DMS53 treated with DMSO at 0.1 percent for 48 hours (cell line): ENCODE results near the gene GNLY.
"Not testable (repeated sequence)": the region's sequence is repeated elsewhere in the genome, so short reads cannot be mapped to it uniquely, and the experiment has no call there.

Experiments used
- DNase-seq: peaks from one replicate; lab custom pipeline; 2025; ENCODE audit not compliant: unreplicated experiment; lab: John Stamatoyannopoulos, UW

Gene GNLY

DNA sequence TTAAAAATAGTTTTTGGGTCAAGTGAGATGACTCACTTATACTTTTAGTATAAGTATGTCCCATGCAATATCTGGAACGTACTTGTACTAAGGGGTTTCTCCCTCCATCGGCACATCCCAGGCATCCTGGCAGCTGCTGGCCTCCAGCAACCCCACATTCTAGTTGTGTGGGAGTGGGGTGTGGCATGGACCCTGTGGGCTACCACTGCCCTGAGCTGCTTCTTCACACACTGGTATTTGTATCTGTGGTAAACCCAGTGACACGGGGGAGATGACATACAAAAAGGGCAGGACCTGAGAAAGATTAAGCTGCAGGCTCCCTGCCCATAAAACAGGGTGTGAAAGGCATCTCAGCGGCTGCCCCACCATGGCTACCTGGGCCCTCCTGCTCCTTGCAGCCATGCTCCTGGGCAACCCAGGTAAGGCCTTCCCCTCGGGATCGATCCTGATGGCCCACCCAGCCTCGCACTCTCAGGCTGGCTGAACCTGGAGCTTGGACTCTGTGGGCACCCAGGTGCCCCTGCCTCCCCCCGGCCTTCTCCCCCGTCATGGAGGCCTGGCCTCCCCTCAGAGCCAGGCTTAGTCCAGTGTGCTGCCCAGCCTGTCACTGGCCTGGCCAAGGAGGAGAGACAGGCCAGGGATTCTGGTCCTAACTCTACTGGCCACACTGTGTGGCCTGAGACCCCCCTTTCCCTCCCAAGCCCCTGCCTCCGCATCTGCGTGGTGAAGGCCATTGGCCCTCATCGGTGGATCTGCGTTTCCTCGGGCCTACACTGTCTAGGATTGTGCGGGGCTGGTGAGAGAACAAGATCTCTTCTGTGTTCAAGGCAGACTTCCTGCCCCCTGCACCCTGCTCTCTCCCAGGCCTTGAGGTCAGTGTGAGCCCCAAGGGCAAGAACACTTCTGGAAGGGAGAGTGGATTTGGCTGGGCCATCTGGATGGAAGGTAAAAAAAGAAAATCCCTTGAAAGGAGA, at the start of gene GNLY:
GNLY (plus strand) TSS at position 307 of the 974 bp plus-strand sequence; CDS start at position 368, 61 bp downstream.
- no peak for DNase-seq

DNA sequence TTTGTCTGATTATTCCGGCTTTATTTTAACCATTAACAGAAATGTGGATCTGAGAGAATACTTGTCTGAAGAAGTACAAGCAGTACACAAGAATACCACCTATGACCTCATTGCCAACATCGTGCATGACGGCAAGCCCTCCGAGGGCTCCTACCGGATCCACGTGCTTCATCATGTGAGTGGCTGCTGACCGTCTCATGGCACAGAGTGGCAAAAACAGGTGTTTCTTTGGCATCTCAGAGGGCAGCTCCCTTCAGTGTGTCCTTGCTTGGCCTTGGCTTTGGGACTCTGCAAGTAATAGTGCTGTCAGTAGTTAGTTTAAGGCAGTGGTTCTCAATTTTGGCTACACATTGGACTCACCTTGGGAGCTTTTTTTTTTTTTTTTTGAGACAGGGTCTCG, 49.2 kb upstream of the GNLY start:
- DNase-seq = no peak

DNA sequence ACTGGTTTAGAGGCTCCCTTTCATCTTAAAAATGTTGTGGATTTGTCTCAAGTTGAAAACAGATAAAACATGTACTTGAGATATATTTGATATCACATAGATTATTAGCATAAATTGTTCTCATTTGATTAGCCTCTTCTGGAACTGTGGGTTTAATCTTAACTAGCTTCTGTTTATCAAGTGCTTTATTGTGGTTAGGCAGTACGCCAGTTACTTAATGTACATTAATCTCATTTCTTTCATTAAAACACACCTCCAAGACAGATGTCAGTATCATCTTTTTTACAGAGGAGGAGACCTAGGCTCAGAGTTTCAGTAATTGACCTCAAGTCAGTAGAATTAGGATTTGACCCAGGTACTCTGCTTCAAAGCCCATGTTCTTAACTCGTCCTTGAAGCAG, 48.0 kb upstream of the GNLY start:
- no peak for DNase-seq

DNA sequence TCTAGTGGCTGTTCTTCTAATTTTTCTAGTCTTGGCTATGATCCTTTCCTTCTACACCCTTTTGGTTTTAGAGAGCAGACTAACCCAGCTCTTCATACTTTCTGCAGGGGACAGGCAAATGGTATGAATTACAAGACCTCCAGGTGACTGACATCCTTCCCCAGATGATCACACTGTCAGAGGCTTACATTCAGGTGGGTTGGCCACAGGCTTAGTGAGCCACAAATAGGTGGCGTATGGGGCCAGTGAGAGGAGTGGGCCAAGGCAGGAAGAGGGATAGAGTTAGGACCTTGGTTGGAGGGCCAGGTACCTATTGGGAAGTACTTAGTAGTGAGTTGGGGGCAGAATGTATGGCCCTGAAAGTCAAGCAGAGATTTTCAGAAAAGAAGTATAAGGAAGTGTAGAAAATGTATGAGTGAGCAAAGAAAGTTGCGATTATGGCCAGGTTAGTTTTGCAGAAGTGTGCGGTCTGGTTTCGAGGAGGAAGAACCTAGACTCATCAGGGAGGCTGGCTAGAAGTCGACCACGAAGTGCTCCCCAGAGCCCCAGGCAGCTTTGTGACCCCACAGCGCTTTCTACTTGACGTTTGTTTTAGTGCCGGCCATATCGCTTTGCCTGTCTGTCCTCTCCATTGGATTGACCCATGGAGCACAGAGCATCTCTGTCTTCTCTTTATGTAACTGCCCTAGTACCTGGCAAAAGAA, 46.2 kb upstream of the GNLY start:
- DNase-seq = no peak

DNA sequence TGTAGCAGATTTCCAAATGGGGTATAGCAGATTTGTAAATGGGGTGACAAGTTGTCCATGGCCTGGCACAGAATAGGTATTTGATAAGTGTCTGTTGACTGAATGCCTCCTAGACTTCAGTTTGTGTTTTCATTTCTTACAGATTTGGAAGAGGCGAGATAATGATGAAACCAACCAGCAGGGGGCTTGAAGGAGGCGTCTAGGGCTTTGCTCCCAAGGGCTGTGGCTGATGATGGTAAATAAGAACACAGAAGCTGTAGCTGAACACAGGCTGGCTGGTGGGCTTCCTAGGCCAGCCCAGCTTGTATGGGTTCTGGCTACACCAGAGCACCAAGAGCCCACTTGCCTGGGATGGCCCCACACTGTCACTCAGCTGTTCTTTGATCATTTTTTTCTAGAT, 45.5 kb upstream of the GNLY start:
- no peak for DNase-seq

DNA sequence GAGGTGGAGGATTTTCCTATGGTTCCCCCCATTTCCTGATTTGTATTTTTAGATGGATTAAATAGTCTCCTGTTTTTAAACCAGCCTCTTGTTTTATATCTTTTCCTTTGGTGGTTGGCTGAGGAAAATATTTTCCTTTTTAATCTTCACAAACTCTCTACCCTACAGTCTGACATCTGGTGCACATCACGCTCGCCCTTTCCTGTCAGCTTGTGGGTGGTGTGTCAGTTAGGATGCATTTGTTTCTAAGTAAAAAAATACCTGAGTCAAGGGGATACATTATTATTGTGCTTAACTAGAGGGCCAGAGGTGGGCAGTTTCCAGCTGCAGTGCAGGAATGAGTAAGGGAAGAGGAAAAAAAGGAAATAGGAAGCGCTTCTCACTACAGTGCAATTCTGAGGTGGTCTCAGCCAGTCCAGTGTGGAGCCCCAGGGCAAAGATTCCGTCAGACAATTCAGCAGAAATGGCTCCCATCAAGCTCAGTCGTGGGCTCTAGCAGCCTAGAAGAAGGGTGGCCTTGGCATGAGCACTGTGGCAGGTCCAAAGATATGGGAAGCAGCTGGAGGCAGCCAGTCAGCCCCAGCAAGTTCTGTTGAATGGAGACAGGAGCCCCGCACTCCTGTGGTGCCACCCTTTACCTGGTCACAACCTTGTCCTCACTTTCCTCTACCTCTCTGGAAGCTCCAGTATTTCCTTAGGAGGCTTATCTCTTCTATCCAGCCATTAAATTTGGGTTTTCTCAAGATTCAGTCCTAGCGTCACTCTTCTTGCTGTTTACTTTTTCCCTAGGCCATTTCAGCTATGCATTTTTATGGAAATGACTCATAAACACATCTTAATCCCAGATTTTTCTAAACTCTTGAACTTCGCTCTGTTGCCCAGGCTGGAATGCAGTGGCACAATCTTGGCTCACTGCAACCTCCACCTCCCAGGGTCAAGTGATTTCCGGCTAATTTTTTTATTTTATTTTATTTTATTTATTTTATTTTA, 44.7 kb upstream of the GNLY start:
- DNase-seq = no peak

DNA sequence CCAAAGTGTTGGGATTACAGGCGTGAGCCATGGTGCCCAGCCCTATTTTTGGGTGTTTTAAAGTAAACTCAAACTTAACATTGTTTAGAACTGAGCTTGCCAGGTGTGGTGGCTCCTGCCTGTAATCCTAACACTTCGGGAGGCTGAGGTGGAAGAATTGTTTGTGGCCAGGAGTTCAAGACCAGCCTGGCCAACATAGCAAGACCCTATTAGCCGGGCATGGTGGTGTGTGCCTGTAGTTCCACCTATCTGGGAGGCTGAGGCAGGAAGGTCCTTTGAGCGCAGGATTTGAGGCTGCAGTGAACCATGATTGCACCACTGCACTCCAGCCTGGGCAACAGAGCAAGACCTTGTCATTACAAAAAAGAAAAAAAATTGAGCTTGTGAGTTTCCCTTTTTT, 43.7 kb upstream of the GNLY start:
- DNase-seq = no peak

DNA sequence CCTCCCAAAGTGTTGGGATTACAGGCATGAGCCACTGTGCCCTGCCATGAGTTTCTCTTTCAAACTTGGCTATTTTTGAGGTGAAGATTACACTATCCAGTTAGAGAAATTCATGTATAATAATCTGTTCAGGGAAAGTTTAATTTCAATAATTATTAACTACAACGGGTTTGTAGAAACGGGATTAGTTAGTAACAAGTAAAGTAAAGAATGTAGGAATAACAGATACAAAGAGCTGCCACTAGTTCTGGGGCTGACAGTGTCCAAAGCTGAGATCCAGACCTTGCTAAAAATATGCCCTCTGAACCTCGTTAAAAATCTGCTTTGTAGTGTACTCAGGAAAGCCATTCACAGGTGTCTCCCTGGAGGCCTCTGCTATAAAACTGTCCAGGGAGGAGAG, 43.1 kb upstream of the GNLY start:
- no peak for DNase-seq

DNA sequence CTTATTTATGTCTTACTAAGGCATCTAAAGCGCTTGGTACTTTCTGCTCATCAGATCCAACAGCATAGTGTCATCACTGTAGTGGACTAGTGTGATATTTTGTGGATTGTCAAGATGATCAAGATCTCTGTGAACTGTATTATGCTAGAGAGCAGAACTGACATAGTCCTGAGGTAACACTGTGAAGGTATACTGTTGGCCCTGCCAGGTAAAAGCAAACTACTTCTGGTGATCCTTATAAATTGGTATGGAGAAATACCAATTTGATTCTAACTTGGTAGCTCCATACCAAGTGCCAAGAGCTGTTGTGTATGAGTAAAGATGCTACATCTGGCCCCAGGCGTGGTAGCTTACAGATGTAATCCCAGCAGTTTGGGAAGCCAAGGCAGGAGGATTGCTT, 42.1 kb upstream of the GNLY start:
- DNase-seq = no peak

DNA sequence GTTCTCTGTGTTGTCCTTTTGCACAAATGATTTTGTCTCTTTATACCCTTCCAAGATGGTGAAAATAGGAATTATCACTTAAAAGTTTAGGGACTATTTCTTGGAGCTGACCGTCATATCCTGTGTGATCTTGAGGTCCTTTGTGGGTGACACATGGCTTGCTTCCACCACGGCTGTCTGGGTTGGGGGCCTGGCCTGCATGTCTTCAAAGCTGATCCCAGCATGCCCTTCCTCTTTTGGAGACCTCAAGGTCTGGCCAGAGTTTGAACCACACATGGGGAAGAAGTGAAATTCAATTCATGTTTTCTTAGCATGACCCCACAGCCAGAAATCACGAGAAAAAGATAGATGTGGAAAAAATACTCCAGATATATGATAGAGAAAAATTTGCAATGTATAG, 40.2 kb upstream of the GNLY start:
- no peak for DNase-seq

DNA sequence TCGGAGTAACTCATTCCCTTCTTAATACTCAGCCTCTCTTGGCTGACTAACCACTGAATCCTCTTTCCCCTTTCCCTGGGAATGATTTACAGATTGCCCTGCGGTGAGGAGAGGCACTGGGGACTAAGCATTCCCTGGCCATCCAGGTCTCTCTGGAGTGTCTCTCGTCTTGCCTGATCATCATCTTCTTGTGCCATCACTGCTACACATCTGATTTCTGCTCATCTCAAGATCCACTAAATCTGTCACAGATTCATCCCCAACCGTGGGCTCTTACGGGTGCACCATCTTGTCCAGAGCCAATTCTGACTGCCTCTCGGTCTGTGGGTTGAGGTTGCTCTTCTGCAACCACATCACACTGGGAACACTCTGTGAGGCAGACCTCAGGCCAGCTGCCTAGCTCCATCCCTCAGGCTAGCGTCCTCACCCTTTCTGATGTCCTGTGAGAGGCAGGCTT, 38.2 kb upstream of the GNLY start:
- DNase-seq = no peak

DNA sequence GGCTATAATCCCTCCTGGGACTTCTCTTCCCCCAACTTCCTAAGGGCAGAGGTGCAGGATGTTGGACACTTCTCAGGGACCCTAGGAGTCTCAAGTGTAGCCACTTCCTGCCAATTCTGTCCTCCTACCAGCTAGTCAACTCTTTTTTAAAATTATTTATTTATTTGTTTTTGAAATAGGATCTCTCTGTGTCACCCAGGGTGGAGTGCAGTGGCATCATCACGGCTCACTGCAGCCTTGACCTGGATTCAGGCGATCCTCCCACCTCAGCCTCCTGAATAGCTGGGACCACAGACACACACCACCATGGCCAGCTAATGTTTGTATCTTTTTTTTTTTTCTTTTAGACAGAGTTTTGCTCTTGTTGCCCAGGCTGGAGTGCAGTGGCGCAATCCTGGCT, 37.7 kb upstream of the GNLY start:
- peak; percentile 39 for DNase-seq

DNA sequence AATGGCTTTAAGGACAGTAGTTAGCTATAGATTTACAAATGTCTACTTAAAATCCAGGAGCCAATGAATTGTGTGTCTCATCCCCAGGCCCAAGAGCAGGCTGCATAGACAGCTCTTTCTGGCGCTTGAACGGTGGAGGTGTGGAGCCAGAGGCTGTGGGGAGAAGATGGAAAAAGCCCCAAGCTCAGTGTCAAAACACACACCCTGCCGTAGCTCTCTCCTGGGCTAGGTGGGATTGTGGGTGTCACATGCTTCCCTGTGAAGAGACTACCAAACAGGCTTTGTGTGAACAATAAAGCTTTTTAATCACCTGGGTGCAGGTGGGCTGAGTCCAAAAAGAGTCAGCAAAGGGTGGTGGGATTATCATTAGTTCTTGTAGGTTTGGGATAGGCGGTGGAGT, 36.8 kb upstream of the GNLY start:
- DNase-seq = not testable (repeated sequence)

DNA sequence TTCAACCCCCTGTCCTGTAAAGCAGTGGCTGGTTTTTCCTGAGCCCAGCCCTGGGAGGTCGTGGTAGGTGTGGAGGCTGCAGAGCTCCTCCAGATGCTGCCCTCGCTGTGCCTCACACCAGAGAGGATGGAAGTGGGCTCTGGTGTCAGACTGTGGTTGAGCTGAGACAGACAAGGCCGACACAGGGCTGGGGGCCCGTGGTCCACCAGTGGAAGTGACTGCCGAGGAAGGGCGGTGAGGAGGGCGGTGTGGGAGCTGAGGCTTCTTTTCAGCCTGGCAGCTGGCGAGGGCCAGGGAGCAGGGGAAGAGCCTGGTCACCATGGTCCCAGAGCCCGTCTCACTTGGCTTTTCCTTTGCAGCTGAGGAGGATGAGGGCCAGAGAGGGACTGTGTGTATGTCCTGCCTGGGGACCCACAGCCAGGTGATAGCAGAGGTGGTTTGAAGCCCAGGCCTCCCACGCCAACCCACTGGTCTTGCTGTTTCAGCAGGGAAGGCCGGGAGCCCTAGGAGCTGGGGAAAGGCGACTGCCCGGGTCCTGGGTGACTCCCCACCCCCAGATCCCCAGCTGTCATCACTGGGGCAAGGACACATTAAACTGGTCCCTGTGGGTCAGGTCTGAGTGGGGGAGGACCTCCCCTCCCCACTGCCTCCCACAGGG, 34.7 kb upstream of the GNLY start:
- DNase-seq = no peak

DNA sequence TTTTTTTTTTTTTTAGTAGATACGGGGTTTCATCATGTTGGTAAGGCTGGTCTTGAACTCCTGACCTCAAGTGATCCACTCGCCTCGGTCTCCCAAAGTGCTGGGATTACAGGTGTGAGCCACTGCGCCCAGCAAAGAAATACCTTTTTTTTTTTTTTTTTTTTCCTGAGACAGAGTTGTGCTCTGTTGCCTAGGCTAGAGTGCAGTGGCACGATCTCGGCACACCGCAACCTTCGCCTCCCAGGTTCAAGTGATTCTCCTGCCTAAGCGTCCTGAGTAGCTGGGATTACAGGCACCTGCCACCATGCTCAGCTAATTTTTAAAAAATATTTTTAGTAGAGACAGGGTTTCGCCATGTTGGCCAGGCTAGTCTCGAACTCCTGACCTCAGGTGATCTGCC, 33.9 kb upstream of the GNLY start:
- not testable (repeated sequence) for DNase-seq

DNA sequence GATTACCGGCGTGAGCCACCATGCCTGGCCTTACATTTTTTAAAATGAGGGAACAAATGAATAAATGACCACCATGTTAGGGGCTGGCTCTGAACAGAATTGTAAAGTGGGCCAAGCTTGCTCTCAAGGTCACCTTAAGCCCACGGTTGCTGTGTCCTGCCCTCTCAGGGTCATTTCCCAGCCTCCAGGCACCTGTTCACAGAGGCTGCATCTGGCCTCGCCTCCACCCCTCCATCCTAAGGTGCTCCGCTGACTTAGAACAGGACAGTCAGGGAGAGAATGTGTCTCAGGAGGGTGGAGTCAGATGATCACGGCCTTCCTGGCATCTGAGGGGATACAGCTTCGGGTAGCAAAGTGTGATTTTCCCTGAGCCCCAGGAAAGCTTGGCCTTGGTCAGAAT, 33.4 kb upstream of the GNLY start:
- DNase-seq = no peak

DNA sequence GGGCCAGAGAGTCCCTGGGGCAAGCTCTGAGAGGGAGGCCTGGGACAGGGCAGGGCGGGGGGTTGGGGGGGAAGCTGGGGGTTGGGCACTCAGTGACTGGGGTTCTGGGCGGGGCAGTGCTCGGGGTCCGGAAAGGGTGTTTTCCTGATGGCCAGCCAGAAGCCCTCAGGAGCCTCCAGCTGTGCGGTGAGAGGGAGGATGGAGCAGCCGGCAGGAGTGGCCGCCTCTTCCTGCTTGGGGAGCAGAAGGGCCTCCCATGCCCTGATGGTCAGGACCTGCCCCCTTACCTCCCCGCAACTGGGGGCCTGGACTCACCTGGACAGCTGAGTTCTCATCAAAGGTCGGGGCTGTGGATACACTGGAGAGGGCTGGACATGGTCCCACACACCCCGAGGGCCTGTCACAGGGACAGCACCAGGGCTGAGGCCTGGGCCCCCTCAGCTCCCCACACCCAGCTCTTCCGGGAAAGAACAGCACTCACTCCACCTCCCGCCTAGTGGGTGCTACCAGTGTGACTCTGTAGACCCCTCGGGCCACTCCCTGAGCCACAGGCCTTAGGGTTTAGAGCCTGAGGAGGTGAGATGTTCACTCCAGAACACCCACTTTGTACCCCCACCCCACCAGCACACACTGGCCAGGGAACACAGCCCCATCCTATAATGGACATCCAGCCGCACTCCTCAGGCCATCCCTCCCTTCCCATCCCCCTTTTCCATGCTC, 32.9 kb upstream of the GNLY start:
- no peak for DNase-seq

DNA sequence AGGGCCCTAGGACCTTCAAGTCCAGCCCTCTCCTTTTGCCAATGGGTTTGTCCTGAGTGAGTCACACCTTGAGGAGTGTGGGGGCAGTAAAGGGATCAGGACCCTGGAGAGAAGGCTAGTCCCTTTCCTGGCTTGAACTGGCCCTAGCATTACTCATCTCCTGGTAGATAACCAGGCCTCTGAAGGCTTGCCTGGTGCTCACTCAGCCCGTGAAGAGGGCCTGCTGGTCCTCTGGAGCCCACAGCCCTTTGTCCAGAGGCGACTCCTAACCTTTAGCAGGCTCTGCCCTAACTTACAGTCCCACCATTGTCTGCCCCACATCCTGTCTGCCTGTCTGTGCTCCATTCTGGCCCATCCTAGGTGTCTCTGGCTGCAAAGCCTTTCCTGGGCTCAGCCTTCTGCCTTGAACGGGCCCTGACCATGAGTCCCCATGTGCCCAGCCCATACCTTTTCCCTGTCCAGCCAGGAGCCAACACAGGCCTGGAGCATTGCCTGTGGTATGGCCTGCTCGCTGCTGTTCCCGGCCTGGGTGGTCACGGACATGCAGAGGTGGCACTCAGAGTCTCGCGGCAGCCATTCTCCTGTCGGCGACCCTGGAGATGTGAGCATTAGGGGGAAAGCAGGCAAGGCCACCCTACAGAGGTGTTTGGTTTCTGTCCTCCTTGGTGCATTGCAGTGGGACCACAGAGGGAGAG, 31.1 kb upstream of the GNLY start:
- DNase-seq = no peak
